Astrocyte of the cerebellum (primary cell): ENCODE data around the gene REG3G.

Source experiments
- DNase-seq: peaks from one replicate; pipeline ENCODE4 v3.0.0-alpha.2; 2011; ENCODE audit warnings: low read depth
- H3K4me3 ChIP-seq: 2 replicates; pipeline ENCODE4 v1.5.1; 2011; ENCODE audit warnings: mild to moderate bottlenecking, low read depth, low read length, moderate library complexity
- CTCF ChIP-seq: IDR thresholded peaks from 2 replicates; pipeline ENCODE4 v1.5.1; 2012; ENCODE audit warnings: low read length, low read depth, moderate library complexity, mild to moderate bottlenecking; ENCODE audit errors: missing control alignments
- in situ Hi-C: cut with HindIII; loops from 2 replicates; pipeline ENCODE4 v1.10.0; 2017; ENCODE audit warnings: low sequenced_read_pairs

The REG3G gene

GRCh38 chr2:79005216-79005615 lies 20.3 kb upstream of the REG3G start:
- no peak for TF ChIP-seq CTCF
- H3K4me3 ChIP-seq = no peak overlapping the region
- in situ Hi-C loops = no loop called here
- DNase-seq = no peak

- in situ Hi-C loops = no loop called here
- no peak for DNase-seq
- no peak for TF ChIP-seq CTCF
- H3K4me3 ChIP-seq = no peak overlapping the region
Measured at GRCh38 chr2:79009388-79009787, 16.1 kb upstream of the REG3G start.

GRCh38 chr2:79011496-79011895 lies 14.0 kb upstream of the REG3G start:
- no peak overlapping the region for H3K4me3 ChIP-seq
- no peak for TF ChIP-seq CTCF
- no peak for DNase-seq
- in situ Hi-C loops = no loop called here

- no peak for DNase-seq
- H3K4me3 ChIP-seq = no peak overlapping the region
- in situ Hi-C loops = no loop called here
- TF ChIP-seq CTCF = no peak
Measured at GRCh38 chr2:79013629-79014028, 11.9 kb upstream of the REG3G start.

GRCh38 chr2:79016342-79016741 lies 9.2 kb upstream of the REG3G start:
- no peak for DNase-seq
- no peak for TF ChIP-seq CTCF
- in situ Hi-C loops = no loop called here
- no peak overlapping the region for H3K4me3 ChIP-seq

GRCh38 chr2:79026061-79026460 lies 559 bp downstream of the REG3G start:
- no peak for DNase-seq
- in situ Hi-C loops = no loop called here
- no peak for TF ChIP-seq CTCF
- no peak overlapping the region for H3K4me3 ChIP-seq

- in situ Hi-C loops = no loop called here
- no peak for TF ChIP-seq CTCF
- no peak for DNase-seq
- H3K4me3 ChIP-seq = no peak overlapping the region
Measured at GRCh38 chr2:79039944-79040343, 14.4 kb downstream of the REG3G start.
